Vein endothelial cell (primary cell): ENCODE data around the gene TULP1. TPM values are rescaled to one million over a fixed set of nuclear protein-coding genes. Genes with fewer than 3 reads are reported as not detected.

Source experiments
- small RNA-seq: library from RNA; depleted of rRNA; stranded (forward); fragments of <200 nt; gene quantifications from one replicate; pipeline ENCODE3, GENCODE V24; 2012
- total RNA-seq: library from RNA; depleted of rRNA; stranded (reverse); fragments of >200 nt; gene quantifications from 2 replicates; pipeline ENCODE4 v1.2.3, GENCODE V29; 2012

Gene TULP1
- not detected in 2 replicates for total RNA-seq

GRCh38 chr6:35512740-35513139 lies at the start of gene TULP1:
Gene TULP1, minus strand, starts transcription at chr6:35512896. Its CDS starts 38 bp downstream, at chr6:35512858.

DNA sequence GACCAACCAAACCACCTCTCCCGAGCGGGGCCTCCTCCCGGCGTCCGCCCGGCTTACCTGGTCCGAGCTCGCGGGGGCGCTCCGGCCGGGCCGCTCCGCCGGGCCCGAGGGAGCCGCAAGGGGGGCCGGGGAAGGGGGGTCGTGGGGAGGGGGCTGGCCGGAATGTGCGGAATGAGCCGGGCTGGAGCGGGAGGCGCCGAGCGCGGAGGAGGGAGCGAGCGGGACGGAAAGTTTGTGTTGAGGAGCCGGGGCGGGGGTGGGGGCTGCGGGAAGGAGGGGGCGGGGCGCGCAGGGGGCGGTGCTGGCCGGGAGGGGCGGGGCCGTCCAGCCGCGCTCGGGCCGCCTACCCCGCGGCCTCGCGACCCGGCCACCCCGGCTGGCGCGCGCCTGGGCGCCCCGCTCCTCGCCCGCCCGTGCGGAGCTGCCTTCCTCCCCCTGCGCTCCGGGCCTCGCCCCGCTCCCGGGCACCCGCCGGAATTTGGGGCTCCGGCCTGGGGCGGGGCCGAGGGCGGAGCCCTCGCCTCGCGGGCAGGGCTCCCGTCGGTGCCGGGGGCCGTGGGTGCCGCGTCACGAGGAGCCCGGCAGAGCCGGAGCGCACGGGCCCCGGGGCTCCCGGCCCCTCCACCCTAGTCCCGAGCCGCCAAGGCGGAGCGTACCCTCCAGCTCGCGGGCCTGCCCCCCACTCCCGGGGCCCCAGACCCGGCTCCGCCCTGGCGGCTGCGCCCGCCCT lies 15.7 kb downstream of the TULP1 start, which contains the start of gene TEAD3:
TEAD3 (minus strand) TSS at position 239 of the 730 bp plus-strand sequence.

DNA sequence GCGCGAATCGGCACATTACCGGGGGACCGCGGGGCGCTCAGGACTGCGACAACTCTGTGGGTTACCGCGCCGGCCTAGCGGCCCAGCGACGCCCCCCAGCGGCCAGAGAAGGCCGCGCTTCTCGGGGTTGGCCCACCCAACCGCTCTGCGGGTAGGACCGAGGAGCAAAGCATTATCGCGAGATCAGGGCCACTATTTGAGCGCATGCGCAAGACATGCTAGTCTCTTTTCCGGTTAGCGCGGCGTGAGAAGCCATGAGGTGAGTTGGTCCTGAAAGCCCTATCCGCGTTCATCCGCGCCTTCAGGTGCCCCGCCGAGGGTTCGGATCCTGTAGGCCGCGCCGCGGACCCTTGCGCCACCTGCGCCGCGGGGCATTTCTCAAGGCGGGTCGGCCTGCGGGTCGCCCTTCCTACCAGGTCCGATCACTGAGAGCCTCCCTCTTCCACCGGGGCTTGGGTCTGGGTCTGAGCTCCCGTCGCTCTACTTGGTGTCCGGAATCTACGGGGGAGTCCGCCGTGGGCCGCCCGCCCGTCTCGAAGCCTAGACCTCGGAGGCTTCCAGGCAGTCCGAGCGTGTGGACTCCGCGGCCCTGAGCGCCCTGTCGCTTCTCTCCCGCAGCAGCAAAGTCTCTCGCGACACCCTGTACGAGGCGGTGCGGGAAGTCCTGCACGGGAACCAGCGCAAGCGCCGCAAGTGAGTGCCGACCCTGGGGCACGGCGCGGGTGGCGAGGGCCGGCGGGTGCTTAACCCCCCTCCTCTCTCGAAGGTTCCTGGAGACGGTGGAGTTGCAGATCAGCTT lies 44.3 kb downstream of the TULP1 start, which contains the start of gene RPL10A:
RPL10A (plus strand) TSS at position 221 of the 799 bp plus-strand sequence; CDS start at position 255, 34 bp downstream.

GRCh38 chr6:35452183-35453090 lies 60.3 kb downstream of the TULP1 start, which contains the start of gene FANCE:
Gene FANCE, plus strand, starts transcription at chr6:35452338. Its CDS starts 208 bp downstream, at chr6:35452546.

Small RNA genes within 50 kb of the gene (small RNA-seq; reads per million reads assigned to genes)
- 0.32 reads per million, percentile 11 among the genes with 10 or more reads in this experiment for gene MIR7111

Other genes with a start within 250 kb of the TULP1 start
- gene DEF6, start 215.1 kb downstream of the TULP1 start, total RNA-seq: 0.96 and 0.98 TPM in 2 replicates
- gene PPARD, start 170.3 kb downstream of the TULP1 start, total RNA-seq: 5.2 and 10.8 TPM in 2 replicates
- 6.8 and 7.2 TPM in 2 replicates for gene FANCE, start 60.6 kb downstream of the TULP1 start, total RNA-seq
- 1,178 and 1,675 TPM in 2 replicates for gene RPL10A, start 44.5 kb downstream of the TULP1 start, total RNA-seq
- gene TEAD3, start 15.8 kb downstream of the TULP1 start, total RNA-seq: 0.19 and 0.33 TPM in 2 replicates
- 18.9 and 21.0 TPM in 2 replicates for gene FKBP5, start 176.0 kb upstream of the TULP1 start, total RNA-seq
- gene ARMC12, start 224.1 kb upstream of the TULP1 start, total RNA-seq: 0.19 TPM in 1 of 2 replicates, not detected in the other